ENCODE data around the gene KLHL5.
"Not testable (repeated sequence)": the region's sequence is repeated elsewhere in the genome, so short reads cannot be mapped to it uniquely, and the experiment has no call there.

Gene KLHL5

GRCh38 chr4:39102297-39102696 is 40.3 kb downstream of the KLHL5 start:
- Mint-ChIP-seq H3K27me3 (no peaks in the 10 kb centered on the region), H3K27ac (peak overlapping the region; percentile 21), H3K9me3 (peaks cover 5% of the 10 kb centered on the region in 2 donors), H3K36me3 (peaks cover 22 to 35% of the 10 kb centered on the region in 2 donors), H3K4me3 (no peak overlapping the region), H3K4me1 (peaks cover 0 to 2% of the 10 kb centered on the region in 2 donors)
- DNase-seq (no peak), ATAC-seq (replicated peaks) (no peak)

- ATAC-seq (replicated peaks) (peak in 1 of 2 donors; percentile 27), DNase-seq (no peak)
- no peak overlapping the region for H3K4me3 Mint-ChIP-seq
- peaks cover 23 to 36% of the 10 kb centered on the region in 2 donors for H3K36me3 Mint-ChIP-seq
- no peak overlapping the region for H3K27ac Mint-ChIP-seq
- no peaks in the 10 kb centered on the region for H3K27me3 Mint-ChIP-seq
- H3K9me3 Mint-ChIP-seq, result peaks cover 5% of the 10 kb centered on the region in 2 donors
- peaks cover 0 to 2% of the 10 kb centered on the region in 2 donors for H3K4me1 Mint-ChIP-seq
Measured at GRCh38 chr4:39103291-39103690, 41.3 kb downstream of the KLHL5 start.

- H3K9me3 Mint-ChIP-seq, result peaks cover 5% of the 10 kb centered on the region in 2 donors
- no peak overlapping the region for H3K27ac Mint-ChIP-seq
- no peak overlapping the region for H3K4me3 Mint-ChIP-seq
- no peaks in the 10 kb centered on the region for H3K27me3 Mint-ChIP-seq
- no peak for ATAC-seq (replicated peaks)
- no peak for DNase-seq
- peaks cover 0 to 2% of the 10 kb centered on the region in 2 donors for H3K4me1 Mint-ChIP-seq
- peaks cover 21 to 36% of the 10 kb centered on the region in 2 donors for H3K36me3 Mint-ChIP-seq
Measured at GRCh38 chr4:39104255-39104654, 42.2 kb downstream of the KLHL5 start.

- DNase-seq, result no peak
- ATAC-seq (replicated peaks), result no peak
- H3K27me3 Mint-ChIP-seq, result no peaks in the 10 kb centered on the region
- peaks cover 5% of the 10 kb centered on the region in 2 donors for H3K9me3 Mint-ChIP-seq
- H3K36me3 Mint-ChIP-seq, result peaks cover 21 to 31% of the 10 kb centered on the region in 2 donors
- H3K27ac Mint-ChIP-seq, result no peak overlapping the region
- H3K4me3 Mint-ChIP-seq, result no peak overlapping the region
- peaks cover 0 to 2% of the 10 kb centered on the region in 2 donors for H3K4me1 Mint-ChIP-seq
Measured at GRCh38 chr4:39106011-39106410, 44.0 kb downstream of the KLHL5 start.

GRCh38 chr4:39114436-39114835 is 52.4 kb downstream of the KLHL5 start:
- Mint-ChIP-seq H3K4me1 (peaks cover 10 to 21% of the 10 kb centered on the region in 2 donors), H3K9me3 (peaks cover 0 to 2% of the 10 kb centered on the region in 2 donors), H3K4me3 (no peak overlapping the region), H3K27me3 (no peaks in the 10 kb centered on the region), H3K27ac (no peak overlapping the region), H3K36me3 (peaks cover 37 to 54% of the 10 kb centered on the region in 2 donors)
- DNase-seq (no peak), ATAC-seq (replicated peaks) (no peak)

- H3K9me3 Mint-ChIP-seq, result peaks cover 0 to 2% of the 10 kb centered on the region in 2 donors
- ATAC-seq (replicated peaks), result no peak
- H3K4me3 Mint-ChIP-seq, result no peak overlapping the region
- H3K27me3 Mint-ChIP-seq, result no peaks in the 10 kb centered on the region
- no peak for DNase-seq
- no peak overlapping the region for H3K27ac Mint-ChIP-seq
- H3K4me1 Mint-ChIP-seq, result peaks cover 7 to 15% of the 10 kb centered on the region in 2 donors
- H3K36me3 Mint-ChIP-seq, result peaks cover 39 to 63% of the 10 kb centered on the region in 2 donors
Measured at GRCh38 chr4:39118034-39118658, 56.1 kb downstream of the KLHL5 start.

- Mint-ChIP-seq H3K27me3 (no peaks in the 10 kb centered on the region), H3K4me1 (peaks cover 9 to 25% of the 10 kb centered on the region in 2 donors), H3K4me3 (no peak overlapping the region), H3K9me3 (peaks cover 0 to 6% of the 10 kb centered on the region in 2 donors), H3K27ac (no peak overlapping the region), H3K36me3 (peaks cover 36 to 55% of the 10 kb centered on the region in 2 donors)
- DNase-seq (no peak), ATAC-seq (replicated peaks) (no peak)
Measured at GRCh38 chr4:39120418-39120817, 58.4 kb downstream of the KLHL5 start.

- peak; percentile 11 for DNase-seq
- peak; percentile 93 to 96 for ATAC-seq (replicated peaks)
- peaks cover 7 to 16% of the 10 kb centered on the region in 2 donors for H3K4me1 Mint-ChIP-seq
- H3K4me3 Mint-ChIP-seq, result no peak overlapping the region
- H3K27ac Mint-ChIP-seq, result no peak overlapping the region
- H3K9me3 Mint-ChIP-seq, result peaks cover 0 to 4% of the 10 kb centered on the region in 2 donors
- H3K27me3 Mint-ChIP-seq, result no peaks in the 10 kb centered on the region
- H3K36me3 Mint-ChIP-seq, result peaks cover 23 to 42% of the 10 kb centered on the region in 2 donors
Measured at GRCh38 chr4:39124885-39125599, 63.0 kb downstream of the KLHL5 start.

GRCh38 chr4:39125600-39125985 is 63.6 kb downstream of the KLHL5 start:
- H3K27ac Mint-ChIP-seq, result no peak overlapping the region
- ATAC-seq (replicated peaks), result no peak
- no peaks in the 10 kb centered on the region for H3K27me3 Mint-ChIP-seq
- DNase-seq, result no peak
- peaks cover 17 to 36% of the 10 kb centered on the region in 2 donors for H3K36me3 Mint-ChIP-seq
- peaks cover 7 to 16% of the 10 kb centered on the region in 2 donors for H3K4me1 Mint-ChIP-seq
- H3K4me3 Mint-ChIP-seq, result no peak overlapping the region
- peaks cover 0 to 4% of the 10 kb centered on the region in 2 donors for H3K9me3 Mint-ChIP-seq

- no peak for DNase-seq
- Mint-ChIP-seq H3K36me3 (peaks cover 16 to 34% of the 10 kb centered on the region in 2 donors), H3K4me1 (peaks cover 7 to 16% of the 10 kb centered on the region in 2 donors), H3K27ac (no peak overlapping the region), H3K9me3 (peaks cover 0 to 4% of the 10 kb centered on the region in 2 donors), H3K27me3 (no peaks in the 10 kb centered on the region), H3K4me3 (no peak overlapping the region)
- ATAC-seq (replicated peaks), result no peak
Measured at GRCh38 chr4:39126256-39127095, 64.4 kb downstream of the KLHL5 start.

GRCh38 chr4:39133623-39134022 is 71.6 kb downstream of the KLHL5 start:
- Mint-ChIP-seq H3K27me3 (no peaks in the 10 kb centered on the region), H3K4me1 (peaks cover 10 to 14% of the 10 kb centered on the region in 2 donors), H3K27ac (no peak overlapping the region), H3K4me3 (no peak overlapping the region), H3K9me3 (no peaks in the 10 kb centered on the region), H3K36me3 (peaks cover 5 to 18% of the 10 kb centered on the region in 2 donors)
- DNase-seq, result no peak
- ATAC-seq (replicated peaks), result no peak

- no peaks in the 10 kb centered on the region for H3K9me3 Mint-ChIP-seq
- no peak for DNase-seq
- H3K27me3 Mint-ChIP-seq, result no peaks in the 10 kb centered on the region
- no peak overlapping the region for H3K4me3 Mint-ChIP-seq
- peaks cover 7 to 16% of the 10 kb centered on the region in 2 donors for H3K36me3 Mint-ChIP-seq
- no peak for ATAC-seq (replicated peaks)
- peaks cover 10 to 14% of the 10 kb centered on the region in 2 donors for H3K4me1 Mint-ChIP-seq
- no peak overlapping the region for H3K27ac Mint-ChIP-seq
Measured at GRCh38 chr4:39134683-39135306, 72.8 kb downstream of the KLHL5 start.

- not testable (repeated sequence) for H3K9me3 Mint-ChIP-seq; DNase-seq; H3K4me3 Mint-ChIP-seq; H3K27ac Mint-ChIP-seq; H3K27me3 Mint-ChIP-seq; ATAC-seq (replicated peaks)
- Mint-ChIP-seq H3K4me1 (peaks cover 10 to 14% of the 10 kb centered on the region in 2 donors), H3K36me3 (peaks cover 7 to 14% of the 10 kb centered on the region in 2 donors)
Measured at GRCh38 chr4:39138227-39138626, 76.2 kb downstream of the KLHL5 start.

- Mint-ChIP-seq H3K4me1 (peaks cover 2 to 5% of the 10 kb centered on the region in 2 donors), H3K9me3 (no peaks in the 10 kb centered on the region), H3K27me3 (no peaks in the 10 kb centered on the region), H3K36me3 (peaks cover 0 to 6% of the 10 kb centered on the region in 2 donors), H3K4me3 (no peak overlapping the region), H3K27ac (no peak overlapping the region)
- no peak for DNase-seq
- no peak for ATAC-seq (replicated peaks)
Measured at GRCh38 chr4:39146211-39146610, 84.2 kb downstream of the KLHL5 start.
